Amniotic stem cell (primary cell): ENCODE results near the gene N4BP3.
"Not testable (repeated sequence)": the region's sequence is repeated elsewhere in the genome, so short reads cannot be mapped to it uniquely, and the experiment has no call there.

Experiments used
- DNase-seq: peaks from one replicate; lab custom pipeline; 2025; lab: John Stamatoyannopoulos, UW

Gene N4BP3

GRCh38 chr5:178123094-178123965 is 10.0 kb downstream of the N4BP3 start:
- DNase-seq = no peak

- DNase-seq = no peak
Observed at GRCh38 chr5:178123966-178124925, 10.9 kb downstream of the N4BP3 start.

- DNase-seq = no peak
Observed at GRCh38 chr5:178125253-178125906, 12.0 kb downstream of the N4BP3 start.

GRCh38 chr5:178126556-178126955 is 13.2 kb downstream of the N4BP3 start:
- no peak for DNase-seq

GRCh38 chr5:178127300-178128009 is 14.1 kb downstream of the N4BP3 start:
- not testable (repeated sequence) for DNase-seq

- DNase-seq = no peak
Observed at GRCh38 chr5:178129296-178129695, 16.0 kb downstream of the N4BP3 start.

GRCh38 chr5:178130234-178130575 is 16.9 kb downstream of the N4BP3 start:
- not testable (repeated sequence) for DNase-seq

GRCh38 chr5:178130576-178131445 is 17.5 kb downstream of the N4BP3 start, which contains the start of gene RMND5B:
Gene RMND5B, plus strand, starts transcription at chr5:178131014. Its CDS starts 7,106 bp downstream, at chr5:178138120.
- DNase-seq = peak; percentile 49

- no peak for DNase-seq
Observed at GRCh38 chr5:178131446-178131996, 18.2 kb downstream of the N4BP3 start.

GRCh38 chr5:178136990-178137389 is 23.7 kb downstream of the N4BP3 start:
- DNase-seq = no peak

- no peak for DNase-seq
Observed at GRCh38 chr5:178137991-178138390, 24.7 kb downstream of the N4BP3 start.

- DNase-seq = no peak
Observed at GRCh38 chr5:178141550-178141949, 28.2 kb downstream of the N4BP3 start.

GRCh38 chr5:178142642-178143041 is 29.3 kb downstream of the N4BP3 start:
- DNase-seq = no peak

GRCh38 chr5:178143246-178143645 is 29.9 kb downstream of the N4BP3 start:
- DNase-seq = no peak

- DNase-seq = no peak
Observed at GRCh38 chr5:178143901-178144300, 30.6 kb downstream of the N4BP3 start.

- peak; percentile 5 for DNase-seq
Observed at GRCh38 chr5:178145965-178146820, 32.9 kb downstream of the N4BP3 start.

- no peak for DNase-seq
Observed at GRCh38 chr5:178147406-178147805, 34.1 kb downstream of the N4BP3 start.

GRCh38 chr5:178149199-178149932 is 36.0 kb downstream of the N4BP3 start:
- no peak for DNase-seq
